K562 (cell line): Measurements from ENCODE around the gene GLB1L2. TPM values are rescaled to one million over a fixed set of nuclear protein-coding genes. Genes with fewer than 3 reads are reported as not detected.

Experiments
- CHD4 ChIP-seq: fragments of 200-600 bp; sonication (generic); IDR thresholded peaks from 3 replicates; pipeline ENCODE4 v1.6.1; 2012; ENCODE audit warnings: low read depth, mild to moderate bottlenecking, mixed read lengths, low read length, inconsistent platforms; ENCODE audit not compliant: insufficient read depth, insufficient replicate concordance, poor library complexity, severe bottlenecking
- ZNF408 ChIP-seq: fragments of 250-450 bp; sonication (Bioruptor Pico); IDR thresholded peaks from 2 replicates; pipeline ENCODE4 v1.4.0; 2020; ENCODE audit warnings: low read depth, mild to moderate bottlenecking, moderate library complexity
- polyA plus RNA-seq, 8 experiments: library from polyadenylated mRNA; depleted of rRNA in 4 of 8; stranded (reverse) in 5 of 8; unstranded in 3 of 8; fragments of >200 nt; fragmentation: Nextera tagmentation in 2 of 8; fragmentation: Illumina TruSeq in 1 of 8; extraction: Ambion mirVana in 2 of 8; extraction: Trizol in 1 of 8; gene quantifications; 2 replicates each; pipeline versions ENCODE4 v1.2.1 to v1.2.3, GENCODE V29; 2011 to 2014; ENCODE audit warnings: inconsistent platforms in 1 of 8, missing spikeins in 1 of 8
- total RNA-seq, 7 experiments: library from RNA; depleted of rRNA in 6 of 7; stranded (reverse); fragments of >200 nt in 6 of 7; fragmentation: Illumina TruSeq in 2 of 7; extraction: Trizol in 2 of 7; gene quantifications; 2 replicates each; pipeline versions ENCODE4 v1.2.1 to v1.2.3, GENCODE V29; 2011 to 2021; ENCODE audit warnings: low replicate concordance in 1 of 7
- TF ChIP-seq, protein P1 (sequence below): fragments of 450-650 bp; IDR thresholded peaks from 2 replicates; pipeline ENCODE4 v1.6.1; 2018; ENCODE audit not compliant: partially characterized antibody
- TF ChIP-seq, protein P2 (sequence below): fragments of 250-450 bp; sonication (Bioruptor Pico); IDR thresholded peaks from 2 replicates; pipeline ENCODE4 v1.5.0; 2020; ENCODE audit warnings: mild to moderate bottlenecking

The GLB1L2 gene
- total and polyA plus RNA-seq, 9 of the 15 experiments (the other 6 are each of a cell fraction or from before 2014, with no cell fraction given), result 0.84 to 21.4 (median 13.8) TPM

DNA sequence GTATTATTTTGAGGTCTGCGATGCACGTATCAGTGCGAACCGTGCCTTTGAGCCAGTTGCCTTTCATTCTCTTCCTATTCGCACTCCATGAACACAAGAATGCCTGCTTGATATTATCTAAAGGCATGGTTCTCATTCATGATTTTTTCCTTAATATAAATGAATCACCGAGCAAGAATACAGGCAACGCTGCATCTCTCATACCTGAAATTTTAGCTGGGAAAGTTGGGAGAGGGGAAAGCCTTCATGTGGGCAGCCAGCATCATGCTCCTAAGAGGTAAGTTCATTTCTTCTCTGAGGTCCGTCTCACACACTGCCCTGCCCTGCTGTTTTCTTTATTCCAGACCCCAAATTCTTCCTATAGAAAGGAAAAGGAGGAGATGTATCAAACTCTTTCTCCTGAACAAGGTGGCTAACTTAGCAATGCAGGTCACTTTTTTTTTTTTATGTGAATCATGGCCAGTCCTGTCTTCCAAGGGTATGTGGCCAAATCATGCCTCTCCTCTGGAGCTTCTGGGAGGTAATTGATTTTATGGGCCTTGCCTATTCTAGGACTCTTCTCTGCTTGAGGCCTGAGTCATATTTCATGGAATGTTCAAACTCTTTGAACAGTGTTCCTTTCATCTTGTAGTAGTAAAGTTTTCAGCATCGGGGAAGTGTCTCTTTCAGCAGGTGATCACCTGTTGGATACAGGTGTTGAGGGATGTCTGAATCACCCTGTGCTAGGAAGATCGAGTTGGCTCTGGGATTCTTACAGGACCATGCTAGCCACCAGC lies 3.2 kb downstream of the GLB1L2 start (continued):
- TF ChIP-seq, protein P1, sequence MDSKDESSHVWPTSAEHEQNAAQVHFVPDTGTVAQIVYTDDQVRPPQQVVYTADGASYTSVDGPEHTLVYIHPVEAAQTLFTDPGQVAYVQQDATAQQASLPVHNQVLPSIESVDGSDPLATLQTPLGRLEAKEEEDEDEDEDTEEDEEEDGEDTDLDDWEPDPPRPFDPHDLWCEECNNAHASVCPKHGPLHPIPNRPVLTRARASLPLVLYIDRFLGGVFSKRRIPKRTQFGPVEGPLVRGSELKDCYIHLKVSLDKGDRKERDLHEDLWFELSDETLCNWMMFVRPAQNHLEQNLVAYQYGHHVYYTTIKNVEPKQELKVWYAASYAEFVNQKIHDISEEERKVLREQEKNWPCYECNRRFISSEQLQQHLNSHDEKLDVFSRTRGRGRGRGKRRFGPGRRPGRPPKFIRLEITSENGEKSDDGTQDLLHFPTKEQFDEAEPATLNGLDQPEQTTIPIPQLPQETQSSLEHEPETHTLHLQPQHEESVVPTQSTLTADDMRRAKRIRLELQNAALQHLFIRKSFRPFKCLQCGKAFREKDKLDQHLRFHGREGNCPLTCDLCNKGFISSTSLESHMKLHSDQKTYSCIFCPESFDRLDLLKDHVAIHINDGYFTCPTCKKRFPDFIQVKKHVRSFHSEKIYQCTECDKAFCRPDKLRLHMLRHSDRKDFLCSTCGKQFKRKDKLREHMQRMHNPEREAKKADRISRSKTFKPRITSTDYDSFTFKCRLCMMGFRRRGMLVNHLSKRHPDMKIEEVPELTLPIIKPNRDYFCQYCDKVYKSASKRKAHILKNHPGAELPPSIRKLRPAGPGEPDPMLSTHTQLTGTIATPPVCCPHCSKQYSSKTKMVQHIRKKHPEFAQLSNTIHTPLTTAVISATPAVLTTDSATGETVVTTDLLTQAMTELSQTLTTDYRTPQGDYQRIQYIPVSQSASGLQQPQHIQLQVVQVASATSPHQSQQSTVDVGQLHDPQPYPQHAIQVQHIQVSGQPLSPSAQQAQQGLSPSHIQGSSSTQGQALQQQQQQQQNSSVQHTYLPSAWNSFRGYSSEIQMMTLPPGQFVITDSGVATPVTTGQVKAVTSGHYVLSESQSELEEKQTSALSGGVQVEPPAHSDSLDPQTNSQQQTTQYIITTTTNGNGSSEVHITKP, result no peak
- no peak for TF ChIP-seq CHD4
- TF ChIP-seq, protein P2, sequence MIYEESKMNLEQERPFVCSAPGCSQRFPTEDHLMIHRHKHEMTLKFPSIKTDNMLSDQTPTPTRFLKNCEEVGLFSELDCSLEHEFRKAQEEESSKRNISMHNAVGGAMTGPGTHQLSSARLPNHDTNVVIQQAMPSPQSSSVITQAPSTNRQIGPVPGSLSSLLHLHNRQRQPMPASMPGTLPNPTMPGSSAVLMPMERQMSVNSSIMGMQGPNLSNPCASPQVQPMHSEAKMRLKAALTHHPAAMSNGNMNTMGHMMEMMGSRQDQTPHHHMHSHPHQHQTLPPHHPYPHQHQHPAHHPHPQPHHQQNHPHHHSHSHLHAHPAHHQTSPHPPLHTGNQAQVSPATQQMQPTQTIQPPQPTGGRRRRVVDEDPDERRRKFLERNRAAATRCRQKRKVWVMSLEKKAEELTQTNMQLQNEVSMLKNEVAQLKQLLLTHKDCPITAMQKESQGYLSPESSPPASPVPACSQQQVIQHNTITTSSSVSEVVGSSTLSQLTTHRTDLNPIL (CRISPR knock-in tag), result no peak
- TF ChIP-seq ZNF408 (CRISPR knock-in tag), result no peak
- TF ChIP-seq, all 486 proteins: peak for 0
